ENCODE results near the gene NT5DC2. TPM values are rescaled to one million over a fixed set of nuclear protein-coding genes. Genes with fewer than 3 reads are reported as not detected.

The NT5DC2 gene
- polyA plus RNA-seq, 3 donors = 0.66 to 28.4 (median 0.67) TPM

DNA sequence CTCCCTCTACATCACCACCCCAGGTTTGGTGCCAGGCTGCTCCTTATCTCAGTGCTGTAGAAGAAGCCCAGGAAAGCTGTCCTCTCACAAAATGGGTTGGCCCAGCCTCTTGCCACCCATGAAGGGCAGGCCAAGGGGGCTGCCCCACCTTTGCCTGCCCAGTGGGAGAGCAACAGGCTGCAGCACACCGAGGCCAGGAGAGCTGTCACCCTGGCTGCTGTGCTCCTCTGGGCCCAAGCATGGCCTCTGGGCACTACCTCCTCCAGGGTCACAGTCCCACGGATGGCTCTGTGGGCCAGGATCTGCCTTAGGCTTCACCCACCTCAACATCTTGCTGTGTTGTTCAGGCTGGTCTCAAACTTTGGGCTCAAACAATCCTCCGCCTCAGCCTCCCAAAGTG is 44.9 kb downstream of the NT5DC2 start:
- Histone ChIP-seq H3K4me1 (ENCODE audit: control insufficient read depth in 1 of 2, insufficient read depth in 2 of 2, low read length in 2 of 2) (peaks cover 42 to 54% of the 10 kb centered on the region in 2 donors), H4K20me1 (ENCODE audit: insufficient read depth, low read length) (no peaks in the 10 kb centered on the region), H3K79me2 (ENCODE audit: insufficient read depth, low read length) (peaks cover 6% of the 10 kb centered on the region), H3K4me3 (replicated peaks in 1 of 3; ENCODE audit: low read depth in 2 of 3, low read length in 3 of 3) (no peak overlapping the region), H3K36me3 (replicated peaks in 1 of 2; ENCODE audit: control insufficient read depth in 1 of 2, insufficient read depth in 2 of 2, low read length in 2 of 2) (peaks cover 53 to 82% of the 10 kb centered on the region in 2 donors), H3K27me3 (ENCODE audit: control insufficient read depth in 2 of 2, insufficient read depth in 2 of 2, low read length in 2 of 2) (no peaks in the 10 kb centered on the region), H3K9me3 (replicated peaks in 1 of 2; ENCODE audit: control insufficient read depth in 1 of 2, insufficient read depth in 1 of 2, low read length in 2 of 2) (no peaks in the 10 kb centered on the region), H3K9ac (ENCODE audit: insufficient read depth, low read length, poor library complexity, severe bottlenecking) (no peak overlapping the region), H3K27ac (ENCODE audit: low read depth in 1 of 2, low read length in 2 of 2) (no peak overlapping the region), H2AFZ (ENCODE audit: insufficient read depth, low read depth, low read length, poor library complexity, severe bottlenecking) (no peak overlapping the region), H3K4me2 (replicated peaks; ENCODE audit: extremely low read depth, low read length, poor library complexity, severe bottlenecking) (no peak overlapping the region)
- TF ChIP-seq, protein P1, sequence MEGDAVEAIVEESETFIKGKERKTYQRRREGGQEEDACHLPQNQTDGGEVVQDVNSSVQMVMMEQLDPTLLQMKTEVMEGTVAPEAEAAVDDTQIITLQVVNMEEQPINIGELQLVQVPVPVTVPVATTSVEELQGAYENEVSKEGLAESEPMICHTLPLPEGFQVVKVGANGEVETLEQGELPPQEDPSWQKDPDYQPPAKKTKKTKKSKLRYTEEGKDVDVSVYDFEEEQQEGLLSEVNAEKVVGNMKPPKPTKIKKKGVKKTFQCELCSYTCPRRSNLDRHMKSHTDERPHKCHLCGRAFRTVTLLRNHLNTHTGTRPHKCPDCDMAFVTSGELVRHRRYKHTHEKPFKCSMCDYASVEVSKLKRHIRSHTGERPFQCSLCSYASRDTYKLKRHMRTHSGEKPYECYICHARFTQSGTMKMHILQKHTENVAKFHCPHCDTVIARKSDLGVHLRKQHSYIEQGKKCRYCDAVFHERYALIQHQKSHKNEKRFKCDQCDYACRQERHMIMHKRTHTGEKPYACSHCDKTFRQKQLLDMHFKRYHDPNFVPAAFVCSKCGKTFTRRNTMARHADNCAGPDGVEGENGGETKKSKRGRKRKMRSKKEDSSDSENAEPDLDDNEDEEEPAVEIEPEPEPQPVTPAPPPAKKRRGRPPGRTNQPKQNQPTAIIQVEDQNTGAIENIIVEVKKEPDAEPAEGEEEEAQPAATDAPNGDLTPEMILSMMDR (IDR thresholded peaks at IDR 0.05) = no peak
- no peak overlapping the region for H3K27ac Mint-ChIP-seq
- no peak for DNase-seq
- peaks cover 74 to 87% of the 10 kb centered on the region in 2 donors for H3K36me3 Mint-ChIP-seq
- 93% methylated on average over 3 of the region's 3 CpGs for WGBS (ENCODE audit: insufficient coverage)
- peaks cover 51% of the 10 kb centered on the region for H3K4me1 Mint-ChIP-seq
- intact Hi-C loops (cut with micrococcal nuclease) = no loop called here
- H3K4me3 Mint-ChIP-seq = no peak overlapping the region
- H3K9me3 Mint-ChIP-seq = peaks cover 0 to 3% (median 0%) of the 10 kb centered on the region in 7 donors
- peaks cover 0 to 4% (median 0%) of the 10 kb centered on the region in 3 donors for H3K27me3 Mint-ChIP-seq (ENCODE audit: low read depth in 3 of 3)

DNA sequence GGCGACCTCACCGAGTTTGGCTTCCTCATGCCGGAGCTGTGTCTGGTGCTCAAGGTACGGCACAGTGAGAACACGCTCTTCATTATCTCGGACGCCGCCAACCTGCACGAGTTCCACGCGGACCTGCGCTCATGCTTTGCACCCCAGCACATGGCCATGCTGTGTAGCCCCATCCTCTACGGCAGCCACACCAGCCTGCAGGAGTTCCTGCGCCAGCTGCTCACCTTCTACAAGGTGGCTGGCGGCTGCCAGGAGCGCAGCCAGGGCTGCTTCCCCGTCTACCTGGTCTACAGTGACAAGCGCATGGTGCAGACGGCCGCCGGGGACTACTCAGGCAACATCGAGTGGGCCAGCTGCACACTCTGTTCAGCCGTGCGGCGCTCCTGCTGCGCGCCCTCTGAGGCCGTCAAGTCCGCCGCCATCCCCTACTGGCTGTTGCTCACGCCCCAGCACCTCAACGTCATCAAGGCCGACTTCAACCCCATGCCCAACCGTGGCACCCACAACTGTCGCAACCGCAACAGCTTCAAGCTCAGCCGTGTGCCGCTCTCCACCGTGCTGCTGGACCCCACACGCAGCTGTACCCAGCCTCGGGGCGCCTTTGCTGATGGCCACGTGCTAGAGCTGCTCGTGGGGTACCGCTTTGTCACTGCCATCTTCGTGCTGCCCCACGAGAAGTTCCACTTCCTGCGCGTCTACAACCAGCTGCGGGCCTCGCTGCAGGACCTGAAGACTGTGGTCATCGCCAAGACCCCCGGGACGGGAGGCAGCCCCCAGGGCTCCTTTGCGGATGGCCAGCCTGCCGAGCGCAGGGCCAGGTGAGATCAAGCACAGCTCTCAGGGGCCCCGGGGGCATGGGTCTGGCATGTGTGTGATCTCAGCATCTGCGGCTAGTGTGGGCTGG is 45.6 kb downstream of the NT5DC2 start:
- H3K36me3 ChIP-seq (replicated peaks in 1 of 2; ENCODE audit: control insufficient read depth in 1 of 2, insufficient read depth in 2 of 2, low read length in 2 of 2) = peaks cover 57 to 86% of the 10 kb centered on the region in 2 donors
- H3K27me3 Mint-ChIP-seq (ENCODE audit: low read depth in 3 of 3) = peaks cover 0 to 5% (median 0%) of the 10 kb centered on the region in 3 donors

More for the DNA sequence above, 45.6 kb downstream of the NT5DC2 start:
- Histone ChIP-seq H3K4me2 (replicated peaks; ENCODE audit: extremely low read depth, low read length, poor library complexity, severe bottlenecking) (no peak overlapping the region), H3K4me1 (ENCODE audit: control insufficient read depth in 1 of 2, insufficient read depth in 2 of 2, low read length in 2 of 2) (peaks cover 35 to 47% of the 10 kb centered on the region in 2 donors), H3K79me2 (ENCODE audit: insufficient read depth, low read length) (peaks cover 6% of the 10 kb centered on the region), H3K27me3 (ENCODE audit: control insufficient read depth in 2 of 2, insufficient read depth in 2 of 2, low read length in 2 of 2) (no peaks in the 10 kb centered on the region), H3K27ac (ENCODE audit: low read depth in 1 of 2, low read length in 2 of 2) (no peak overlapping the region), H4K20me1 (ENCODE audit: insufficient read depth, low read length) (no peaks in the 10 kb centered on the region), H2AFZ (ENCODE audit: insufficient read depth, low read depth, low read length, poor library complexity, severe bottlenecking) (no peak overlapping the region), H3K9me3 (replicated peaks in 1 of 2; ENCODE audit: control insufficient read depth in 1 of 2, insufficient read depth in 1 of 2, low read length in 2 of 2) (no peaks in the 10 kb centered on the region), H3K4me3 (replicated peaks in 1 of 3; ENCODE audit: low read depth in 2 of 3, low read length in 3 of 3) (no peak overlapping the region), H3K9ac (ENCODE audit: insufficient read depth, low read length, poor library complexity, severe bottlenecking) (no peak overlapping the region)
- peaks cover 44% of the 10 kb centered on the region for H3K4me1 Mint-ChIP-seq
- intact Hi-C loops (cut with micrococcal nuclease) = no loop called here
- peak overlapping the region in 1 of 7 donors; percentile 62 for H3K27ac Mint-ChIP-seq
- peaks cover 80 to 90% of the 10 kb centered on the region in 2 donors for H3K36me3 Mint-ChIP-seq
- H3K9me3 Mint-ChIP-seq = peaks cover 0 to 3% (median 0%) of the 10 kb centered on the region in 7 donors
- 97% methylated on average over 54 of the region's 59 CpGs for WGBS (ENCODE audit: insufficient coverage)
- no peak overlapping the region for H3K4me3 Mint-ChIP-seq
- DNase-seq = no peak
- TF ChIP-seq, protein P1 (IDR thresholded peaks at IDR 0.05) = no peak
